CD4-positive, alpha-beta T cell treated with Interleukin-15 for 4 hours (primary cell): ENCODE results near the gene POLR1F.
"Not testable (repeated sequence)": the region's sequence is repeated elsewhere in the genome, so short reads cannot be mapped to it uniquely, and the experiment has no call there.

Experiments used
- DNase-seq: peaks from one replicate; pipeline ENCODE4 v3.0.0-alpha.2; 2020; ENCODE audit warnings: low spot score

POLR1F gene, protein sequence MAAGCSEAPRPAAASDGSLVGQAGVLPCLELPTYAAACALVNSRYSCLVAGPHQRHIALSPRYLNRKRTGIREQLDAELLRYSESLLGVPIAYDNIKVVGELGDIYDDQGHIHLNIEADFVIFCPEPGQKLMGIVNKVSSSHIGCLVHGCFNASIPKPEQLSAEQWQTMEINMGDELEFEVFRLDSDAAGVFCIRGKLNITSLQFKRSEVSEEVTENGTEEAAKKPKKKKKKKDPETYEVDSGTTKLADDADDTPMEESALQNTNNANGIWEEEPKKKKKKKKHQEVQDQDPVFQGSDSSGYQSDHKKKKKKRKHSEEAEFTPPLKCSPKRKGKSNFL

DNA sequence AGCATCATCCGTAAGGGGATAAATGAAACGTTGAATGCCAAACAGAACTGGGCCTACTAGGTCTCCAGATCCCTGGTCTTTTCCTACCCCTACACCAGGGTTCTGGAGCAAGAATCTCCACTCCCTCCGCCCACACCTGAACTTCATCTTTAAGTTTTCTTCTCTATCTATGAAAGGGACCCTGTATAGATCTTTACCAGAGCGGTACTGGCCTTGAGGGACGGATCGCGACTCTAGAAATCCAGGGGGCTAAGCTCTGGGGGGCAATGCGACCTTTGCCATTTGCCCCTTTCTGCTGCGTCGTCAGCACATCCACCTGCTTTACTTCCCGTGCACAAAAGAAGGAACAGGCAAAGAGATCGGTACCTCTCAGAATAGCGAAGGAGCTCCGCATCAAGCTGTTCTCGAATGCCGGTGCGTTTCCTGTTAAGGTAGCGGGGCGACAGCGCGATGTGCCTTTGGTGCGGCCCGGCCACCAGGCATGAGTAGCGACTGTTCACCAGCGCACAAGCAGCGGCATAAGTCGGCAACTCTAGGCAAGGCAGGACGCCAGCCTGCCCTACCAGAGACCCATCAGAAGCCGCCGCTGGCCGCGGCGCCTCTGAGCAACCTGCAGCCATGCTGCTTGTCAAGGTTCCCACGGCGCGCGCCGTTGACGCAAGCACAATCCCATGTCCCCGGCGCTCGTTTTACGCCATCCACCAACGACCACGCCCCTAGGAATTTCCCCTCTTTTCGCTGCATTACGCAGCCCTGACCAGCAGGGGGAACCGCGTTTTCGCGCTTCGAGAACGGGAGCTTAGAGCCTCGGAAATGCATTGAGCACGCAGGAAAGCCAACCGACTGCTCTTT is at the start of gene POLR1F:
Gene POLR1F, minus strand, starts transcription at position 641 of the 852 bp plus-strand sequence. Its CDS starts 21 bp downstream, at position 620.
- peak; percentile 96 for DNase-seq

DNA sequence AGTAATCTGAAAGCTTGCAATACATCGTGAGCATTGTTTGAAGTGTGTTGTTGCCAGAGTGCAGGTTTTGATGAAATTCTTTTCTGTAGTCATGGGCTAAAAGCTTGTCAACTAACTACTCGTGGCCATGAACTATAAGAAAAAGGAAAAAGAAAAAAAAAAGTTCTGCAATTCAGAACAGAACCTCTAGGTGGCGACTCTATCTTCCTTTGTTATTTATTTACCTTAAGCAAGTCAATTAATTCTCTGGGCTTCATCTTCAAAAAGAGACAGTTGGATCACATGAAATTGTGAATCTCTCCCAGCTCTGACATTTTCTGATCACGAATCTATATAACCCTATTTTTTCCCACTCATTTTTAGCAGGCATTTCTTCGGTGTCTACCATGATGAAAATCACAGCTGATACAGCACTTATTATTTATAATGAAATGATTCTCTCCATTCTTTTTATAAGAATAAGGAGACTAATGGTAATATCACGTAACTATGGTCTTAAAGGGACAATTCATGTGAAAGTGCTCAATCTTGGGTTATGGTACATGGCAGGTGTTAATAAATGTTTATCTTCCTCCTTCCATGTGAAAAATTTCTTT is 45.8 kb upstream of the POLR1F start:
- DNase-seq, result peak; percentile 9

DNA sequence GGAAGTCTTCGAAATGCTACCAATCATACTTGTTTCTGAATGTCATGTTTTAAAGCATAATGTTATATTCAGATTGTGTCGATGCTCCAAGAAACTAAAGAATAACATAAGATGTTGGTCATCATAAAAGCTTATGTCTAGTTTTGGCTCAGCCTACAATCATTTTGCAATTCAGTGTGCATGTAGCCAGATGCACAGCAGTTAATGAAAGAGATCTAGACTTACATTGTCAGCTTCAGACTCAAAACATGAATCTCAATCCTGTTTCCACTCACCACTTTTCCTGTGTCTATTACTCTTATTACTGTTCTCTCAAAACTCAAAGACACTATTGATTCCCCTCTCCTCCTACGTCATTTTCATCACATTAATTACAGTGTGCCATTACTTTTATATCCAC is 43.2 kb upstream of the POLR1F start:
- DNase-seq, result no peak

DNA sequence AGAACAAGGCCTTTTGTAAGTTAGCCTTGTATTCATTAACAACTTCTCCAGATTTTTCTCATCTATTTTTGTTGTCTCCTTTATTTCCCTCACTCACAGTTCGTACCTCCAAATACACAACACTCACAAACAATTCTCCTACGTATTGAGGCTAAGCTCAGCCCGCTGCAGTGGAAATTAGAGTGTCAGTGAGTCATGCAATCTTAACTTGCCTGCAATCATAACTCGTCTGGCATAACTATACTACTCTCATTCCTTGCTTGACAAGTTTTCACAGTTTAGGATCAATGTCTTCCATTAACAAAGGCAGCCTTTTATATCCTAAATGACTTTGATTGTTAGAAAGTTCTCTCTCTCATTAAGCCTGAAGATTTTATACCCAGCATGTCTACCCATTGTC is 40.8 kb upstream of the POLR1F start:
- DNase-seq, result no peak

DNA sequence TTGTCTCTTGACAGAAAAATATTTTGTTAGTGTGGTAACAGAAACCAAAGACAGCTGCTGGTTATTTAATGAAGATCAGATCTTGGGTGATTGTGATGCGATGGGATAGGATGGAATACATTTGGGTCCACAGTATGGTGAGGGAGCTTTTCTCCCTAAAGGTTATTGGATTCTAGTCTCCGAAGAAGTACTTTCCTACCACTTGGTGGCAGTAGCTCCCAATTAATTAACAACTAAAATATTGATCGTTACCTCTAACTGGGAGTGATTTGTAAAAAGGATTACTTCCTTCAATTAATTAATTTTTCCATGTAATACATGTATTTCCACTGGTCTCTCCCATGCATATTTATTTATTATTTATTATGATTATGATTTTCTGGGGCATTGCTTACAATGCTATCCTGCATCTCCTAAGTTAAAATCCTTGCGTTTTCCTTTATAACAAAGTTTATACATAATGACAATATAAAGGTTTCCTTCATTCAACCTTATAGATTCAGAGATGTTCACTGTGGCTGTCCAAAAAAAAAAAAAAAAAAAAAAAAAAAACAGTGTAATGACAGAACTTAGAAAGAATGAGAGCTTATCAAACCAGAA is 39.0 kb upstream of the POLR1F start:
- no peak for DNase-seq

DNA sequence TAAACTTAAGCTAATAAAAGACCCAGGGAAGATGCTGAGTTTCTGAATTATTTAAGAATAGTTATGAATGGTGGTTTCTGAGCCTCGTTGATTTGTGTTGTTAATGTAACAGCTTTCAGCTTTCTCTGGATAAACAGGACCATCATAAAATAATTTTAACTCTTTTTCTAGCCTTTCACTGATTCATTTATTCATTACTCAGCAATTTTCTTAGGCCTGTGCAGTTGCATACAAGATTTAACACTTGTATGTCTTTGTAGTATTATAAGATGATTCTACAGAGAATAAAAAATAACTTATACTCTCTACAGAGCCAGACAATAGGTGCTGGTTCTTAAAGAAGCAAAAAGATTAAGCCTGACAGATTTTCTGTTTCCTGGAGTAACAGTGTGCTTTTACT is 35.2 kb upstream of the POLR1F start:
- no peak for DNase-seq

DNA sequence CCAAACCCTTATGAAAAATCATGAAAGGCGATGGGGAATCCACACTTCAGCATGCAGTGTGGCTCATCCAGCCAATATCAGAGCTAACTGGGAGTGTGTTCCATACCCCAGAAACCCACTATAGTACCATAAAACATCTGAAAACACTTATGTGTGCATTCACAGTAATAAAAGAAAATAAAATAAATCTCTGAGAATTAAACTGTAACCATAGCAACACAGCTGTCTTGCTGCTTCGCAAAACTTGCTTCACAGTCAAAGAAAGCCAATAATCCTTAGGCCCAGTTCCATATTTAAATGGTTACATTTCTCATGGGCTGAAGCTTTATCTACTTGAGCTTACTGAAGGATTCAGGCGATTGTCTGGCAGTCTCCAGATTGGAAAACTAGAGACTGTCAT is 19.9 kb upstream of the POLR1F start:
- DNase-seq, result no peak

DNA sequence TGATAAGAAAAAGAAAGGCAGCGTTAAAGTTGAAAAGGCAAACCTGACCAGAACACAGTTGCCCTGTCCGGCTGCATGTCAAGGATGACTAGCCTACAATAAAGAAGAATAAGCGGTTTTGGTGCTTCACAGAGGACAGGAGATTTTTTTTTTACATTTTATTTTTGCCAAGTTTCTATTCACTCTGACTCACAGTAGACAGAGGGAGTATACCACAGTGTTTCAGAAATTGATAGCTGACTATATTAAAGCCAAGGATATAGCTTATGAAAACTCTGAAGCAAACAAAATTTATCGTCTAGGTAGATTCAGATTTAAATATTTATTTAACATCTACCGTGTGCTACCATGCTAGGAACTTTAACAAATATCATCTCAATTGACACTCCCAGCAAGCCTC is 16.9 kb upstream of the POLR1F start:
- no peak for DNase-seq

DNA sequence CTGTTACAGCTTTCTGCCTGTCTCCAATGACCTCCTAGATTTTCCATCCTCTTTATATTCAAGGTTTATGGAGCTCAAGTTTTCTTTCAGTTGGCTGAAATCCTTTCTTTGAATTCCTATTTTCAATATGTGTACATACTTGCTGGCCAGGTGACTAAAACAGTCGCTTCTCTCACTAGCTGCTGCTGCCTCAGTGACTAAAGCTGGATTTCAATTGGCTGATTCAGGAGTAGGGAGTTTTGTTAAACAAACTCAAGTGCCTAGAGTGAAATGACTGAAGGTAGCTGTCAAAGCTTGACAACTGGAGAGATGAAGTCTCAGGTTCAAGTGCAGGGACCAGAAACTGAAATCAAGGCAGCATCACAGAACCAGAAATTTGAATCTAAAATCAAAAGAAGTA is 6.7 kb upstream of the POLR1F start:
- no peak for DNase-seq

DNA sequence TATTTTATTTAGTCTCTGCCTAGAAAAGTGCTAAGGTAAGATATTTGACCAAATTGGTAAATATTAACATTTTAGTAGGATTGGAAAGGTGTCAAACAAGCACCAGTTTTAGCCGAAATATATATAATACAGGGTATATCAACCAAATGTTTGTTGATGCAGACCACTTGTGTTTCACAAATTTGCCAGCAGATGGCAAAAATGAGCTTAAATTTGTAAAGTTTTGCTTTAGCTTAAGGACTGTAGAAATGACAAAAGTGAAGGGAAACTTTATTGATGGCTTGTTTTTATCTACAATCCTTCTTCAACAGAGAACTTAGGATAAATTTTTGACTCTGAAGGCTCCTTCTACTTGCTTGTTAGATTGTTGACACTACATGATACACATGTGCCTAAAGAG is 4.8 kb upstream of the POLR1F start:
- peak; percentile 62 for DNase-seq

DNA sequence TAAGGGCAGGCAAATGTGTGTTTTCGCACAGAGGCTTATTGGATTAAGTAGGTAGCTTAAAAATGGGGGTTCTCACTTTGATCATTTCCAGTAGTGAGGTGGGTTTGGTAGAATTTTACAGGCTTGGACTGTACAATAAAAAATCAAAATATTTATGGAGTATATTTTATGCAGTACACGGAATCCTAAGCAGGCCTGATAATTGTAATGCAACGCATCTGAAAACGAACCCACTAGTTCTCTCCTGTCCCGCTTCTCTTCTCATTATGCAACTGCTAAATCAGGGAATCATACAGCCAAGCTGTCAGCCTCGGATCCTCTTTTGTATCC is 377 bp upstream of the POLR1F start:
- DNase-seq, result no peak

DNA sequence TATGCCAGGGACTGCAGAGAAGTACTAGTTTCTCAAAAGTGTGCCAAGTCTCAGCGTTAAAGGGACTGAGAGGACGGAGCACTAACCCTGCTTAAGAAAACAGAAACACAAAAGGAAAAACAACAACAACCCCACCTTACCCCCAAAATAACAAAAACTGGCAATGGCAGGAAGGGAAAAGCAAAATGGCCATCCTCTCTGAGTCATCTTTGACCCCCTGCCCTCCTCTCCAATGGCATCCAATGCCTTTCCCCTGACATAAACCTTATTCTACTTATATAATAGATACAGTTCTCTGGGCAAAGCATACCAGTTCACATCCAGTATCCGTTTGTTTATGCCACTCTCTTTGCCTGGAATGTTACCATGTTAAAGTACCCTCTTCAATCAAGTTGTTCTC is 1.6 kb downstream of the POLR1F start:
- no peak for DNase-seq

DNA sequence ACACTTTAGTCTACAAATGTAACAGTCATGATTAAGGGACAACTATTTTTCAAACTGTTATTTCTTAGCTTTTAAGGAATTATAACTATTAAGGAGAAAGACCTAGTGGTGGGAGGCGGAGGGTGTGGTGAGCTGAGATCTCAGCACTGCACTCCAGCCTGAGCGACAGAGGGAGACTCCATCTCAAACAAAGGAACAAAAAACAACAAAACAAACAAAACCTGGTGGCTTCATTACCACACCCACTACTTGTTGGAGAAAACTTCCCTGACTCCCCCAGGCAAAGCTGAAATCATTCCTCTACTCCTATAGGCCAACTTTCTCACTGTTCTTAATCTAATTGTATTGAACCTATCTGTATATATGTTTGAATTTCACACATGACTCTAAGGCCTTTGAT is 3.2 kb downstream of the POLR1F start:
- DNase-seq, result no peak

DNA sequence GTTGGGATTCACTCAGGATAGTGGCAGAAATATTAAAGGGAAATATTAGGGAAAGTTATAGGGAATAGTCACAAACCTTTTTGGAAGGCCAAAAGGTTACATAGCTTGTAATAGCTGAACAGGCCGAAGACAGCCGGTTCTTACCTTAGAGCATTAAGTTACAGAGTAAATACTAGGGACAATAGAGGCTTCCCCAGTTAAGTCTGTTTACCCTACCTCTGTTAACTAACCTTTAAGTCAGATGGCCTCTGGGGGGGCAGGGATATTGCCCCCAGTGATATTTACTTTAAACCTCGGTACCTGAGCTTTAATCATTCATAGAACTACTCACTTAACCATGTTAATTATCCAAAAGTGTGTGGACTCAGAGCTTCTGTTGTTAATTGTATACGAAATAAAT is 7.4 kb downstream of the POLR1F start:
- DNase-seq, result no peak

DNA sequence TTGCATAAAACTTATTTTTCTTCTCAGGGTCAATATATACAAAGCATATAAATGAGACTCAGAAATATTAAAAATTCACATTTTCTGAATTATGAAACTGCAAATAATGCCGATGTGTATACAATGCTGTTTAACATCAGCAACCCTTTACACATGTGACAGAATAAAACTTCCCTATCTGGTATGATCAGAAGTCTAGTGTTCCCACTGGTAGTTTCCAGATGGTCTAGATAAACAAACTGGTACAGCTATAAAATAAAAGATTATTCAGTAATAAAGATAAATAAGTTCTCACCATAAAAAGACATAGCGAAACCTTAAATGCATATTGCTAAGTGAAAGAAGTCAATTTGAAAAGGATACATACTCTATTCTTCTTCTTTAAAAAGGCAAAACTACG is 7.9 kb downstream of the POLR1F start:
- DNase-seq, result no peak

DNA sequence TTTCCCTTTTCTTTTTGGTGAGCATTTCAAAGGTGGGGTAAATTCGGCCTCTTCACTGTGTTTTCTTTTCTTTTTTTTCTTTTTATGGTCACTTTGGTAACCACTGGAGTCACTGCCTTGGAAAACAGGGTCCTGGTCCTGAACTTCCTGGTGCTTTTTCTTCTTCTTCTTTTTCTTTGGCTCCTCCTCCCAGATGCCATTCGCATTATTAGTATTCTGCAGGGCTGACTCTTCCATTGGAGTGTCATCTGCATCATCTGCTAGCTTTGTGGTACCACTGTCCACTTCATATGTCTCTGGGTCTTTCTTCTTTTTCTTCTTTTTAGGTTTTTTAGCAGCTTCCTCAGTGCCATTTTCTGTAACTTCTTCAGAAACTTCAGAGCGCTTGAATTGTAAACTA is 10.5 kb downstream of the POLR1F start:
- no peak for DNase-seq

DNA sequence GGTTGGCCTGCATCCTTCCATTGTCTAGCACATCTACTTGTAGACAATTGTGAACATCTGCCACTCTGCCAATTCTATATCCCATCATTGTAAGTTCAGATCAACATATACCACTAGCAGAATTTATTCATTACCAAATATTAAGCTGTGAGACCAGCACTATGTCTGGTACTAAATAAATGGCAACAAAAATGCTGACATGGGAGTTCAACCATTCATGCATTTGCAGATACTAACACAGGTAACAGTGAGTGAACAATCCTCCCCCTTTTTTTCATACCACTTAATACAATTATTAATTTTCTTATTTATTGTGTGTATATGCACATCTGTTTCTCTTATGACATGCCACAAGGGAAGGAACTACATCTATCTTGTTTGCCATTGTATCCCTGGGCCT is 11.9 kb downstream of the POLR1F start:
- no peak for DNase-seq

DNA sequence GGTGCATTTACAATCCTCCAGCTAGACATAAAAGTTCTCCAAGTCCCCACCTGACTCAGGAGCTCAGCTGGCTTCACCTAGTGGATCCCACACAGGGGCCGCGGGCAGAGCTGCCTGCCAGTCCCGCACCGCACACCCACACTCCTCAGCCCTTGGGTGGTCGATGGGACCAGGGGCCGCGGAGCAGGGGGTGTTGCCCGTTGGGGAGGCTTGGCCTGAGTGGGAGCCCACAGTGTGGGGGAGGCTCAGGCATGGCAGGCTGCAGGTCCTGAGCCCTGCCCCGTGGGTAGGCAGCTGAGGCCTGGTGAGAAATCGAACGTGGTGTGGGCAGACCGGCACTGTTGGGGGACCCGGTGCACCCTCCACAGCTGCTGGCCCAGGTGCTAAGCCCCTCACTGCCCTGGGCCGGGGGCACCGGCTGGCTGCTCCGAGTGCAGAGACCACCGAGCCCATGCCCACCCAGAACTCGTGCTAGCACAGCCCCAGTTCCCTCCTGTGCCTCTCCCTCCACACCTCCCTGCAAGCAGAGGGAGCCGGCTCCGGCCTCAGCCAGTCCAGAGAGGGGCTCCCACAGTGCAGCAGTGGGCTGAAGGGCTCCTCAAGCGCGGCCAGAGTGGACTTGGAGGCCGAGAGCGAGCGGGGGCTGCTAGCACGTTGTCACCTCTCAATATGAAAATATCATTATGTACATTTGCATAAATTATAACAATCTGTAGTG is 16.6 kb downstream of the POLR1F start:
- no peak for DNase-seq

DNA sequence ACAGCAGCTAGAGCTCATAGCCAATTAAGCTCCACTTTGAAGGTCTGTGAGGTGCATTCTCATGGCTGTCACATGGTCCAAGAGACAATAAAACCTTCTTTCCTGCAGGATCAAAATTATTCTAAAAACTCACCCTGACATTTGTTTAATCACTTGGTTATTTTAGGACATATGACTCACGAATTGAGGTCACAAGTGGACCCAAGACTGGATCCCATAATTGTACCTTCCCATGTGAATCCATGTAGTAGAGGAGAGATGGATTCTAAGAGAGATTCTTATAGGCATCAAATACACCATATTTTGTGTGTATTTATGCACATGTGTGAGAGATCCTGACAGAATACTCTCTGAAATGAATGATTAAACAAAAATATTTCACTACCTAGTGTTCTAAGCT is 18.1 kb downstream of the POLR1F start:
- no peak for DNase-seq

DNA sequence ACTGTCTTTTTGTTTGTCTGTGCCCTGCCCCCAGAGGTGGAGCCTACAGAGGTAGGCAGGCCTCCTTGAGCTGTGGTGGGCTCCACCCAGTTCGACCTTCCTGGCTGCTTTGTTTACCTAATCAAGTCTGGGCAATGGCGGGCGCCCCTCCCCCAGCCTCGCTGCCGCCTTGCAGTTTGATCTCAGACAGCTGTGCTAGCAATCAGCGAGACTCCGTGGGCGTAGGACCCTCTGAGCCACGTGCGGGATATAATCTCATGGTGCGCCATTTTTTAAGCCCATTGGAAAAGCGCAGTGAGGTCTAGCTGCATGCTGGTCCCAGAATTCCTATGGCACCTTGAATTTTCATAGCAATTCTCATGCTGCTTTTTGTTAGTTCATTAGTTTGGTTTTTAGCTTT is 19.7 kb downstream of the POLR1F start:
- DNase-seq, result not testable (repeated sequence)

DNA sequence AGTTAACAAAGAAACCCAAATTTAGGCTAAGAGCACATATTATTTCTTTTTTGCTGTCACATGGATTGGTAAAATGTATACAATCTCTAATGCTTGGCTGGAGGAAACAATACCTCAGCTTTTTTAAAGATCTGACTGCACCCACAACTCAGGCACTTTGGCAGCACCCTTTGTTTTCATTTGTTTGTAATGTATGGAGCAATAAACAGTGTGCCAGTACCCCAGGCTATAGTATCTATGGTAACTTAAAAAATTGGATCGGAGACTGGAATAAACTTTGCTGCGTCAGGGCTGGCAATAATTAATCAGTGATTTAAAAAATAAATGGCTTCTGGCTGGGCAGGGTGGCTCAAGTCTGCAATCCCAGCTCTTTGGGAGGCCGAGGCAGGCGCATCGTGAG is 27.2 kb downstream of the POLR1F start:
- DNase-seq, result no peak

DNA sequence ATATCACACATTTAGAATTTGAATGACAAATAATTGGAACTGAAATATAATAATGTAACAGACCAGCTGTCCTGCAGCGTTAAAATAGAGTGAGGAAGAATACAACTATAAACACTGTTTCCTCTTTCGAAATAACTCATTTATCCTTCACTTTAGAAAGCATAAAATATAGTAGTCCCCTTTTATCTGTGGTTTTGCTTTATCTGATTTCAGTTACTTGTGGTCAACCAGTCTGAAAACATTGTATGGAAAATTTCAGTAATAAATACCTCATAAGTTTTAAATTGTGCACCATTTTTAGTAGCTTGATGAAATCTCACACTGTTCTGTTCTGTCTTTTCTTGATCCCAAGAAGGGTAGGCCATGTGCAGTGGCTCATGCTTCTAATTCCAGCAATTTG is 31.7 kb downstream of the POLR1F start:
- DNase-seq, result no peak
